Astrocyte (in vitro differentiated cells and primary cell): ENCODE measurements around the gene DHRS7B. TPM values are rescaled to one million over a fixed set of nuclear protein-coding genes. Genes with fewer than 3 reads are reported as not detected.
"Not testable (repeated sequence)": the region's sequence is repeated elsewhere in the genome, so short reads cannot be mapped to it uniquely, and the experiment has no call there.

Experiments
- DNase-seq: peaks from one replicate; pipeline ENCODE4 v3.0.0-alpha.2; 2010; ENCODE audit warnings: low read depth
- FAIRE-seq: peaks from 2 replicates; lab custom pipeline; 2011; peaks lifted over from hg19 to GRCh38; lab: Jason Lieb, UNC
- H2AFZ ChIP-seq: 2 replicates; pipeline ENCODE4 v1.6.0; 2012; ENCODE audit warnings: low read depth, low read length, inconsistent platforms
- H3K27ac ChIP-seq: 2 replicates; pipeline ENCODE4 v1.5.1; 2011; ENCODE audit warnings: low read depth, low read length, inconsistent platforms
- H3K27me3 ChIP-seq: 2 replicates; pipeline ENCODE4 v1.6.0; 2011; ENCODE audit warnings: low read length, inconsistent platforms; ENCODE audit not compliant: insufficient read depth
- H3K36me3 ChIP-seq: 2 replicates; pipeline ENCODE4 v1.5.1; 2011; ENCODE audit warnings: low read length, inconsistent platforms; ENCODE audit not compliant: insufficient read depth
- H3K4me1 ChIP-seq: 2 replicates; pipeline ENCODE4 v1.5.1; 2011; ENCODE audit warnings: low read length, inconsistent platforms; ENCODE audit not compliant: insufficient read depth
- H3K4me2 ChIP-seq: 2 replicates; pipeline ENCODE4 v1.6.0; 2012; ENCODE audit warnings: low read length, inconsistent platforms
- H3K4me3 ChIP-seq: 2 replicates; pipeline ENCODE4 v1.5.1; 2011; ENCODE audit warnings: low read depth, mild to moderate bottlenecking, low read length, inconsistent platforms; ENCODE audit not compliant: insufficient read depth
- H3K79me2 ChIP-seq: 2 replicates; pipeline ENCODE4 v1.6.0; 2012; ENCODE audit warnings: mild to moderate bottlenecking, low read length, inconsistent platforms; ENCODE audit not compliant: insufficient read depth
- H3K9ac ChIP-seq: 2 replicates; pipeline ENCODE4 v1.6.0; 2012; ENCODE audit warnings: mild to moderate bottlenecking, low read length, inconsistent platforms
- H3K9me3 ChIP-seq: 2 replicates; pipeline ENCODE4 v1.5.1; 2012; ENCODE audit warnings: low read depth, mild to moderate bottlenecking, low read length, inconsistent platforms; ENCODE audit not compliant: insufficient read depth
- H4K20me1 ChIP-seq: 2 replicates; pipeline ENCODE4 v1.6.0; 2012; ENCODE audit warnings: low read length, inconsistent platforms; ENCODE audit not compliant: insufficient read depth
- H3K27ac Mint-ChIP-seq: one replicate; pipeline ENCODE4 v1.8.0; 2021; ENCODE audit warnings: mild to moderate bottlenecking, mixed read lengths; ENCODE audit not compliant: unreplicated experiment
- H3K27me3 Mint-ChIP-seq: one replicate; pipeline ENCODE4 v1.8.0; 2021; ENCODE audit warnings: low read depth, mixed read lengths; ENCODE audit not compliant: unreplicated experiment
- H3K36me3 Mint-ChIP-seq: one replicate; pipeline ENCODE4 v1.8.0; 2021; ENCODE audit warnings: low read depth, mixed read lengths; ENCODE audit not compliant: unreplicated experiment
- H3K4me1 Mint-ChIP-seq: one replicate; pipeline ENCODE4 v1.8.0; 2021; ENCODE audit warnings: low read depth, mixed read lengths; ENCODE audit not compliant: unreplicated experiment
- H3K4me3 Mint-ChIP-seq: one replicate; pipeline ENCODE4 v1.8.0; 2021; ENCODE audit warnings: mild to moderate bottlenecking, moderate library complexity, mixed read lengths; ENCODE audit not compliant: unreplicated experiment
- H3K9me3 Mint-ChIP-seq: one replicate; pipeline ENCODE4 v1.8.0; 2021; ENCODE audit warnings: mild to moderate bottlenecking, mixed read lengths; ENCODE audit not compliant: unreplicated experiment
- CTCF ChIP-seq: IDR thresholded peaks from 2 replicates; pipeline ENCODE4 v1.5.1; 2011; ENCODE audit warnings: low read depth, mild to moderate bottlenecking, inconsistent platforms, low read length, moderate library complexity; ENCODE audit not compliant: insufficient read depth
- EZH2 ChIP-seq: IDR thresholded peaks from 2 replicates; pipeline ENCODE4 v1.6.1; 2012; ENCODE audit warnings: mild to moderate bottlenecking, low read length, inconsistent platforms; ENCODE audit not compliant: insufficient read depth
- total RNA-seq: library from RNA; stranded (reverse); gene quantifications from 2 replicates; pipeline ENCODE4 v1.2.1, GENCODE V29; 2021

The DHRS7B gene
- total RNA-seq, 1 donor from 2014 or later = 15.5 TPM

- no peak for FAIRE-seq
- H3K9me3 ChIP-seq = no peaks in the 10 kb centered on the region
- no peak overlapping the region for H3K27ac Mint-ChIP-seq
- no peak for TF ChIP-seq EZH2
- TF ChIP-seq CTCF = no peak
- no peak overlapping the region for H3K9ac ChIP-seq
- H3K27me3 Mint-ChIP-seq = peaks cover 5% of the 10 kb centered on the region
- DNase-seq = no peak
- H2AFZ ChIP-seq = no peak overlapping the region
- no peaks in the 10 kb centered on the region for H3K4me1 Mint-ChIP-seq
- no peaks in the 10 kb centered on the region for H3K36me3 Mint-ChIP-seq
- H4K20me1 ChIP-seq = no peaks in the 10 kb centered on the region
- H3K4me3 Mint-ChIP-seq = no peak overlapping the region
- H3K27ac ChIP-seq = no peak overlapping the region
- no peak overlapping the region for H3K4me2 ChIP-seq
- no peaks in the 10 kb centered on the region for H3K36me3 ChIP-seq
- H3K27me3 ChIP-seq = peaks cover 2% of the 10 kb centered on the region
- H3K4me1 ChIP-seq = no peaks in the 10 kb centered on the region
- H3K9me3 Mint-ChIP-seq = no peaks in the 10 kb centered on the region
- no peaks in the 10 kb centered on the region for H3K79me2 ChIP-seq
- no peak overlapping the region for H3K4me3 ChIP-seq
Observed at GRCh38 chr17:21106316-21106715, 20.4 kb upstream of the DHRS7B start.

GRCh38 chr17:21107067-21107650 is 19.6 kb upstream of the DHRS7B start:
- not testable (repeated sequence) for DNase-seq, H4K20me1 ChIP-seq, H3K9me3 ChIP-seq, H3K9ac ChIP-seq, H3K4me3 ChIP-seq, H3K79me2 ChIP-seq, H3K4me1 ChIP-seq, H3K4me3 Mint-ChIP-seq, H3K9me3 Mint-ChIP-seq, FAIRE-seq, H3K27me3 ChIP-seq, H3K4me1 Mint-ChIP-seq, H3K36me3 Mint-ChIP-seq, H3K27ac ChIP-seq, H3K27me3 Mint-ChIP-seq, H3K36me3 ChIP-seq, H2AFZ ChIP-seq, H3K4me2 ChIP-seq, H3K27ac Mint-ChIP-seq

- no peak for FAIRE-seq
- no peak overlapping the region for H3K9ac ChIP-seq
- no peak overlapping the region for H3K27ac Mint-ChIP-seq
- H2AFZ ChIP-seq = no peak overlapping the region
- H3K36me3 ChIP-seq = no peaks in the 10 kb centered on the region
- H3K4me3 ChIP-seq = no peak overlapping the region
- no peaks in the 10 kb centered on the region for H3K36me3 Mint-ChIP-seq
- H3K79me2 ChIP-seq = no peaks in the 10 kb centered on the region
- H3K9me3 ChIP-seq = no peaks in the 10 kb centered on the region
- H3K4me1 ChIP-seq = no peaks in the 10 kb centered on the region
- H3K27me3 Mint-ChIP-seq = peaks cover 5% of the 10 kb centered on the region
- no peaks in the 10 kb centered on the region for H3K4me1 Mint-ChIP-seq
- no peak for DNase-seq
- peaks cover 2% of the 10 kb centered on the region for H3K27me3 ChIP-seq
- no peaks in the 10 kb centered on the region for H3K9me3 Mint-ChIP-seq
- H3K4me2 ChIP-seq = no peak overlapping the region
- H4K20me1 ChIP-seq = no peaks in the 10 kb centered on the region
- no peak overlapping the region for H3K27ac ChIP-seq
- TF ChIP-seq CTCF (no peak), EZH2 (no peak)
- no peak overlapping the region for H3K4me3 Mint-ChIP-seq
Observed at GRCh38 chr17:21108651-21109050, 18.1 kb upstream of the DHRS7B start.
